NCI-H82 (cell line): ENCODE measurements around the gene SLC16A6.
"Not testable (repeated sequence)": the region's sequence is repeated elsewhere in the genome, so short reads cannot be mapped to it uniquely, and the experiment has no call there.

ENCODE experiments used
- DNase-seq: peaks from one replicate; lab custom pipeline; 2025; lab: John Stamatoyannopoulos, UW

The SLC16A6 gene

DNA sequence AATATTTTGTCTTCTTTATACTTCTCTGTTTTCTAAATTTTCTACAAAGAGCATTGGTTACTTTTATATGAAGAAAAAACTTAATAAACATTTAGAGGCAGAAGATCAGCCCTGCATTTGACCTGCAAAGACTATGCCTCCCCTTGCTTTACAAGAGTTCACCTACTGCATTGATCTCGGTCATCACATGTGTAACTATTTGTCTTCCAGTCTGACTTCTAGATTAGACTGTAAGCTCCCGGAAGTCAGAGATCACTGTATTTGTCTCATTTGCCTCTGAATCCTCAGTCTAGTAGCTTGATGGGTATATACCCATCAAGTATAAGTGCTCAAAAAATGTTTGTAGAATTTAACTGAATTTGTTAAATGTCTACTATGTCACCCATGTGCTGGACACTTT lies 70.7 kb downstream of the SLC16A6 start:
- DNase-seq, result not testable (repeated sequence)

DNA sequence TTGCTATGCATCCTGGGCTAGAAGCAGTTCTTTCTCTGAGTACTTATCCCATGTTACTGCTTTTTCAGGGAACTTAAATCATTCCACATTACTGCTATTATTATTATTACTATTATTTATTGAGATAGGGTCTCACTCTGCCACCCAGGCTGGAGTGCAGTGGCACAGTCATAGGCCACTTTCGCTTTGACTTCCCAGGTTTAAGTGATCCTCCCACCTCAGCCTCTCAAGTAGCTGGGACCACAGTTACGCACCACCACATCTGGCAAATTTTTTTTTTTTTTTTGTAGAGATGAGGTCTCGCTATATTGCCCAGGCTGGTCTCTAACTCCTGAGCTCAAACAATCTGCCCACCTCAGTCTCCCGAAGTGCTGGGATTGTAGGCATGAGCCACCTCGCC lies 71.5 kb downstream of the SLC16A6 start:
- DNase-seq, result not testable (repeated sequence)
